Measurements from ENCODE around the gene LRCH4. TPM values are rescaled to one million over a fixed set of nuclear protein-coding genes. Genes with fewer than 3 reads are reported as not detected.
"Not testable (repeated sequence)": the region's sequence is repeated elsewhere in the genome, so short reads cannot be mapped to it uniquely, and the experiment has no call there.

Gene LRCH4
- total RNA-seq, 2 experiments from 2014 or later: 70.3 to 71.7 TPM

- ChIA-PET POLR2A (no interaction called here), CTCF (interaction anchor here (0.7 to 1.3 kb wide), 3 partner anchors 50 to 94 kb away, joined by 3 to 7 read pairs (median 3); no protein-coding TSS in a partner anchor)
- ATAC-seq (no peak), DNase-seq (no peak)
- peaks cover 8% of the 10 kb centered on the region for H3K4me1 Mint-ChIP-seq
- intact Hi-C loops (cut with DNase I, micrococcal nuclease): no loop called here
- H3K27me3 Mint-ChIP-seq: no peaks in the 10 kb centered on the region
- H3K27ac Mint-ChIP-seq: no peak overlapping the region
- H3K4me3 Mint-ChIP-seq: no peak overlapping the region
- no peaks in the 10 kb centered on the region for H3K36me3 Mint-ChIP-seq (ENCODE audit: low read depth)
- H3K9me3 Mint-ChIP-seq (ENCODE audit: low read depth): no peaks in the 10 kb centered on the region
These were observed 53.5 kb downstream of the LRCH4 start for GRCh38 chr7:100532165-100533022.

GRCh38 chr7:100528108-100528866 is 57.6 kb downstream of the LRCH4 start:
- peaks cover 15% of the 10 kb centered on the region for H3K4me1 Mint-ChIP-seq
- intact Hi-C loops (cut with DNase I, micrococcal nuclease); H3K36me3 Mint-ChIP-seq (ENCODE audit: low read depth); H3K9me3 Mint-ChIP-seq (ENCODE audit: low read depth); DNase-seq; H3K27me3 Mint-ChIP-seq; ATAC-seq; H3K27ac Mint-ChIP-seq; H3K4me3 Mint-ChIP-seq: not testable (repeated sequence)
- CTCF ChIA-PET: interaction anchor here (0.6 to 1.6 kb wide), 8 partner anchors 8 to 423 kb away, joined by 3 to 6 read pairs (median 3); partner anchors contain the start of gene ZCWPW1
- POLR2A ChIA-PET: interaction anchor here (1.0 to 1.3 kb wide), 2 partner anchors 9 to 17 kb away, joined by 3 read pairs; no protein-coding TSS in a partner anchor

Other genes starting within 250 kb of the LRCH4 start
- gene PILRB, start 228.0 kb downstream of the LRCH4 start, total RNA-seq: 10 to 100 TPM; 30.5 to 37.5 TPM
- under 1 TPM; 0.80 to 0.90 TPM for gene PILRA, start 212.6 kb downstream of the LRCH4 start, total RNA-seq
- 1 to 10 TPM; 3.0 to 3.4 TPM for gene ZCWPW1, start 157.4 kb downstream of the LRCH4 start, total RNA-seq
- gene MEPCE, start 156.3 kb downstream of the LRCH4 start, total RNA-seq: 10 to 100 TPM; 44.4 to 45.9 TPM
- 10 to 100 TPM; 48.7 to 60.3 TPM for gene PPP1R35, start 149.6 kb downstream of the LRCH4 start, total RNA-seq
- 1 to 10 TPM; 3.5 to 4.2 TPM for gene SPACDR, start 121.9 kb downstream of the LRCH4 start, total RNA-seq
- gene TSC22D4, start 106.9 kb downstream of the LRCH4 start, total RNA-seq: 10 to 100 TPM; 78.5 to 85.7 TPM
- under 1 TPM; 0.21 to 0.56 TPM for gene NYAP1, start 102.2 kb downstream of the LRCH4 start, total RNA-seq
- 10 to 100 TPM; 49.3 to 49.4 TPM for gene AGFG2, start 46.9 kb downstream of the LRCH4 start, total RNA-seq
- 10 to 100 TPM in 1 of 2 experiments, 1 to 10 TPM in 1; 9.9 to 13.1 TPM for gene SAP25, start 12.2 kb downstream of the LRCH4 start, total RNA-seq
- 1 to 10 TPM; 1.4 to 2.1 TPM for gene FBXO24, start 199 bp upstream of the LRCH4 start, total RNA-seq
- 1 to 10 TPM; 7.6 to 8.9 TPM for gene PCOLCE, start 16.2 kb upstream of the LRCH4 start, total RNA-seq
- 10 to 100 TPM; 14.4 to 19.9 TPM for gene MOSPD3, start 26.4 kb upstream of the LRCH4 start, total RNA-seq
- 10 to 100 TPM; 10.1 to 12.4 TPM for gene TFR2, start 55.4 kb upstream of the LRCH4 start, total RNA-seq
- gene ACTL6B, start 70.3 kb upstream of the LRCH4 start, total RNA-seq: not detected
- gene GNB2, start 87.6 kb upstream of the LRCH4 start, total RNA-seq: 100 to 1,000 TPM; 172 to 200 TPM
- 10 to 100 TPM; 40.3 to 40.9 TPM for gene GIGYF1, start 108.1 kb upstream of the LRCH4 start, total RNA-seq
- gene POP7, start 120.0 kb upstream of the LRCH4 start, total RNA-seq: 10 to 100 TPM; 46.1 to 59.4 TPM
- not detected for gene EPO, start 134.3 kb upstream of the LRCH4 start, total RNA-seq
- gene ZAN, start 147.5 kb upstream of the LRCH4 start, total RNA-seq: not detected
- 1 to 10 TPM; 4.1 to 5.9 TPM for gene EPHB4, start 241.4 kb upstream of the LRCH4 start, total RNA-seq

Measured in activated CD4-positive, alpha-beta T cell treated with anti-CD3 and anti-CD28 coated beads for 36 hours (primary cell).